ENCODE measurements around the gene TMCO6. TPM values are rescaled to one million over a fixed set of nuclear protein-coding genes. Genes with fewer than 3 reads are reported as not detected.
"Not testable (repeated sequence)": the region's sequence is repeated elsewhere in the genome, so short reads cannot be mapped to it uniquely, and the experiment has no call there.

The TMCO6 gene
- total and polyA plus RNA-seq, 4 donors = 12.6 to 55.9 (median 18.7) TPM

DNA sequence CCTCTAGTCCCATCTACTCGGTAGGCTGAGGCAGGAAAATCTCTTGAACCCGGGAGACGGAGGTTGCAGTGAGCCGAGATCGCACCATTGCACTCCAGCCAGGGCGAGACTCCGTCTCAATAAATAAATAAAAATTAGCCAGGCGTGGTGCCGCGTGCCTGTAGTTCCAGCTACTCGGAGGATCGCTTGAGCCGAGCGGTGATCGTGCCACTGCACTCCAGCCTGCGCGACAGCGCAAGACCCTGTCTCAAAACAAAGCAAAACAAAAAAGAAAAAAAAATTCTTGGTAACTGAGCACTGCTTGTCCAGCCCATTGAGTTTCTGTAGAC is 24.7 kb downstream of the TMCO6 start:
- TF ChIP-seq TAF1 (conservative IDR thresholded peaks at IDR 0.05) (no peak), GABPA (IDR thresholded peaks at IDR 0.05 in 1 of 2, conservative IDR thresholded peaks at IDR 0.05 in 1 of 2) (no peak), EGR1 (IDR thresholded peaks at IDR 0.05; ENCODE audit: low read depth in 2 of 2) (no peak), YY1 (IDR thresholded peaks at IDR 0.05) (no peak)
- Histone ChIP-seq H3K27ac (ENCODE audit: low read depth in 1 of 2, low read length in 2 of 2) (peak overlapping the region; percentile 85 to 95), H3K9me3 (ENCODE audit: control insufficient read depth in 4 of 4, low read length in 3 of 4) (no peaks in the 10 kb centered on the region), H3K36me3 (ENCODE audit: control insufficient read depth in 4 of 4, insufficient read depth in 3 of 4, low read depth in 1 of 4, low read length in 3 of 4) (peaks cover under 1 to 52% (median 44%) of the 10 kb centered on the region in 4 donors), H3K4me3 (ENCODE audit: low read depth in 1 of 3, low read length in 3 of 3) (peak overlapping the region; percentile 87 to 99 (median 95)), H3K4me1 (ENCODE audit: control insufficient read depth in 4 of 4, insufficient read depth in 4 of 4, low read length in 3 of 4) (peaks cover 2 to 18% (median 9%) of the 10 kb centered on the region in 4 donors), H3K9ac (ENCODE audit: low read depth in 1 of 2, low read length in 2 of 2) (peak overlapping the region; percentile 81 to 89), H3K27me3 (ENCODE audit: control insufficient read depth in 4 of 4, insufficient read depth in 4 of 4, low read length in 3 of 4) (no peaks in the 10 kb centered on the region)
- 12% methylated on average over 18 of the region's 18 CpGs for WGBS
- no peak for DNase-seq (ENCODE audit: low spot score)

- Histone ChIP-seq H3K4me3 (ENCODE audit: low read depth in 1 of 3, low read length in 3 of 3) (peak within 1 kb of the TSS; percentile 87 to 99 (median 95)), H3K27me3 (ENCODE audit: control insufficient read depth in 4 of 4, insufficient read depth in 4 of 4, low read length in 3 of 4) (no peaks in the 10 kb centered on the region), H3K36me3 (ENCODE audit: control insufficient read depth in 4 of 4, insufficient read depth in 3 of 4, low read depth in 1 of 4, low read length in 3 of 4) (peaks cover 3 to 52% (median 44%) of the 10 kb centered on the region in 4 donors), H3K9ac (ENCODE audit: low read depth in 1 of 2, low read length in 2 of 2) (peak within 1 kb of the TSS; percentile 81 to 89), H3K4me1 (ENCODE audit: control insufficient read depth in 4 of 4, insufficient read depth in 4 of 4, low read length in 3 of 4) (peaks cover 2 to 18% (median 9%) of the 10 kb centered on the region in 4 donors), H3K27ac (ENCODE audit: low read depth in 1 of 2, low read length in 2 of 2) (peak within 1 kb of the TSS; percentile 85 to 95), H3K9me3 (ENCODE audit: control insufficient read depth in 4 of 4, low read length in 3 of 4) (no peaks in the 10 kb centered on the region)
- peak; percentile 95 for DNase-seq (ENCODE audit: low spot score)
- peak; percentile 34 to 63 for TF ChIP-seq RAD21 (IDR thresholded peaks at IDR 0.05)
- TF ChIP-seq NR2F2 (IDR thresholded peaks at IDR 0.05) = peak; percentile 78
- TF ChIP-seq FOXA1 (IDR thresholded peaks at IDR 0.05) = no peak
- no peak for TF ChIP-seq JUND (IDR thresholded peaks at IDR 0.05)
- TF ChIP-seq HNF4G (IDR thresholded peaks at IDR 0.05) = no peak
- peak; percentile 52 for TF ChIP-seq TAF1 (conservative IDR thresholded peaks at IDR 0.05)
- TF ChIP-seq, protein P1, sequence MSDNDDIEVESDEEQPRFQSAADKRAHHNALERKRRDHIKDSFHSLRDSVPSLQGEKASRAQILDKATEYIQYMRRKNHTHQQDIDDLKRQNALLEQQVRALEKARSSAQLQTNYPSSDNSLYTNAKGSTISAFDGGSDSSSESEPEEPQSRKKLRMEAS (IDR thresholded peaks at IDR 0.05) = peak; percentile 99
- peak; percentile 77 for TF ChIP-seq SP1 (IDR thresholded peaks at IDR 0.05)
- peak; percentile 55 for TF ChIP-seq YY1 (IDR thresholded peaks at IDR 0.05)
- no peak for TF ChIP-seq FOXA2 (IDR thresholded peaks at IDR 0.05)
- peak; percentile 94 to 95 for TF ChIP-seq EGR1 (IDR thresholded peaks at IDR 0.05; ENCODE audit: low read depth in 2 of 2)
- peak; percentile 85 to 93 for TF ChIP-seq RXRA (IDR thresholded peaks at IDR 0.05)
- TF ChIP-seq ZBTB33 (IDR thresholded peaks at IDR 0.05) = no peak
- no peak for TF ChIP-seq REST (IDR thresholded peaks at IDR 0.05)
- TF ChIP-seq GABPA (IDR thresholded peaks at IDR 0.05 in 1 of 2, conservative IDR thresholded peaks at IDR 0.05 in 1 of 2) = peak; percentile 90 to 96
- peak in 1 of 2 donors; percentile 2 for TF ChIP-seq HNF4A (conservative IDR thresholded peaks at IDR 0.05)
- TF ChIP-seq, protein P2, sequence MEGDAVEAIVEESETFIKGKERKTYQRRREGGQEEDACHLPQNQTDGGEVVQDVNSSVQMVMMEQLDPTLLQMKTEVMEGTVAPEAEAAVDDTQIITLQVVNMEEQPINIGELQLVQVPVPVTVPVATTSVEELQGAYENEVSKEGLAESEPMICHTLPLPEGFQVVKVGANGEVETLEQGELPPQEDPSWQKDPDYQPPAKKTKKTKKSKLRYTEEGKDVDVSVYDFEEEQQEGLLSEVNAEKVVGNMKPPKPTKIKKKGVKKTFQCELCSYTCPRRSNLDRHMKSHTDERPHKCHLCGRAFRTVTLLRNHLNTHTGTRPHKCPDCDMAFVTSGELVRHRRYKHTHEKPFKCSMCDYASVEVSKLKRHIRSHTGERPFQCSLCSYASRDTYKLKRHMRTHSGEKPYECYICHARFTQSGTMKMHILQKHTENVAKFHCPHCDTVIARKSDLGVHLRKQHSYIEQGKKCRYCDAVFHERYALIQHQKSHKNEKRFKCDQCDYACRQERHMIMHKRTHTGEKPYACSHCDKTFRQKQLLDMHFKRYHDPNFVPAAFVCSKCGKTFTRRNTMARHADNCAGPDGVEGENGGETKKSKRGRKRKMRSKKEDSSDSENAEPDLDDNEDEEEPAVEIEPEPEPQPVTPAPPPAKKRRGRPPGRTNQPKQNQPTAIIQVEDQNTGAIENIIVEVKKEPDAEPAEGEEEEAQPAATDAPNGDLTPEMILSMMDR (IDR thresholded peaks at IDR 0.05; ENCODE audit: low read depth, low read length, missing input control) = no peak
- TF ChIP-seq, protein P3, sequence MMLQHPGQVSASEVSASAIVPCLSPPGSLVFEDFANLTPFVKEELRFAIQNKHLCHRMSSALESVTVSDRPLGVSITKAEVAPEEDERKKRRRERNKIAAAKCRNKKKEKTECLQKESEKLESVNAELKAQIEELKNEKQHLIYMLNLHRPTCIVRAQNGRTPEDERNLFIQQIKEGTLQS (IDR thresholded peaks at IDR 0.05) = peak; percentile 48
- under 1% methylated on average over 54 of the region's 54 CpGs for WGBS
Observed at GRCh38 chr5:140664359-140665119, 25.3 kb downstream of the TMCO6 start, which contains the start of gene WDR55. Gene WDR55, plus strand, starts transcription at chr5:140664904. Its CDS starts 9 bp downstream, at chr5:140664913.

GRCh38 chr5:140671035-140671434 is 31.8 kb downstream of the TMCO6 start:
- not testable (repeated sequence) for H3K27ac ChIP-seq (ENCODE audit: low read depth in 1 of 2, low read length in 2 of 2); H3K9ac ChIP-seq (ENCODE audit: low read depth in 1 of 2, low read length in 2 of 2); H3K4me1 ChIP-seq (ENCODE audit: control insufficient read depth in 4 of 4, insufficient read depth in 4 of 4, low read length in 3 of 4); DNase-seq (ENCODE audit: low spot score); H3K27me3 ChIP-seq (ENCODE audit: control insufficient read depth in 4 of 4, insufficient read depth in 4 of 4, low read length in 3 of 4); H3K4me3 ChIP-seq (ENCODE audit: low read depth in 1 of 3, low read length in 3 of 3); H3K9me3 ChIP-seq (ENCODE audit: control insufficient read depth in 4 of 4, low read length in 3 of 4)
- 98% methylated on average over 4 of the region's 4 CpGs for WGBS
- H3K36me3 ChIP-seq (ENCODE audit: control insufficient read depth in 4 of 4, insufficient read depth in 3 of 4, low read depth in 1 of 4, low read length in 3 of 4) = peaks cover 7 to 54% (median 34%) of the 10 kb centered on the region in 4 donors

All from liver (tissue), 9 donors.